Prostate gland (tissue), 2 donors: ENCODE data around the gene CYP3A4.

Experiments
- CTCF ChIP-seq, 4 experiments: fragments of 200-600 bp in 2 of 4; fragments of 450-650 bp in 2 of 4; sonication (generic) in 2 of 4; IDR thresholded peaks; 1 replicate in 3 of 4; 2 replicates in 1 of 4; pipeline ENCODE4 v1.5.1; 2016 to 2019; ENCODE audit warnings: antibody characterized with exemption in 4 of 4, mild to moderate bottlenecking in 2 of 4, moderate library complexity in 2 of 4
- POLR2AphosphoS5 ChIP-seq: sonication (generic); formaldehyde crosslinking; IDR thresholded peaks from one replicate; pipeline ENCODE4 v1.6.1; 2017; ENCODE audit warnings: antibody characterized with exemption

GRCh38 chr7:99833289-99833877 lies 49.4 kb upstream of the CYP3A4 start:
- no peak for TF ChIP-seq CTCF (IDR thresholded peaks at IDR 0.05)
- TF ChIP-seq POLR2AphosphoS5, result no peak
